ENCODE measurements around the gene PDE8B.
A peak's percentile ranks its signal among the peaks of the same experiment; 100 is the strongest.

PDE8B gene

DNA sequence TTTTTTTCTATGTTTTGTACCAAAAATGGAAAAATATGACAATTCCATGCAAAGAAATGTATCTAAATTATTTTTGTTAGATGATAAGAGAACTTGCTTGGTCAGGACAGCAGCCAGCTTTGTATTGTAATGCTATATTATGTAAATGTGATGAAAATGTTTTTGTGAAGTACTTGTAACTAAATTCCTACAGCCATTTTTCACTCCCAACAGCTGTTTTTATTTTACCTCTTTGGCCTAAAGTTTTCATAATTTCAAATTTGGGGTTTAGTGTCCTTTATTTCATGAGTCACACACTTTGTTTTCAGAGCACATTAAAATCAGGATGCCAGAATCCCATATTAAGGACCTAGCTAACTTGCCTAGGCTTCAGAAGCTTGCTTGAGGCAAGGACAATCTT is 217.5 kb downstream of the PDE8B start:
- no peak overlapping the region for H3K4me3 ChIP-seq (ENCODE audit: low read depth, low read length)
- TF ChIP-seq, protein P1, sequence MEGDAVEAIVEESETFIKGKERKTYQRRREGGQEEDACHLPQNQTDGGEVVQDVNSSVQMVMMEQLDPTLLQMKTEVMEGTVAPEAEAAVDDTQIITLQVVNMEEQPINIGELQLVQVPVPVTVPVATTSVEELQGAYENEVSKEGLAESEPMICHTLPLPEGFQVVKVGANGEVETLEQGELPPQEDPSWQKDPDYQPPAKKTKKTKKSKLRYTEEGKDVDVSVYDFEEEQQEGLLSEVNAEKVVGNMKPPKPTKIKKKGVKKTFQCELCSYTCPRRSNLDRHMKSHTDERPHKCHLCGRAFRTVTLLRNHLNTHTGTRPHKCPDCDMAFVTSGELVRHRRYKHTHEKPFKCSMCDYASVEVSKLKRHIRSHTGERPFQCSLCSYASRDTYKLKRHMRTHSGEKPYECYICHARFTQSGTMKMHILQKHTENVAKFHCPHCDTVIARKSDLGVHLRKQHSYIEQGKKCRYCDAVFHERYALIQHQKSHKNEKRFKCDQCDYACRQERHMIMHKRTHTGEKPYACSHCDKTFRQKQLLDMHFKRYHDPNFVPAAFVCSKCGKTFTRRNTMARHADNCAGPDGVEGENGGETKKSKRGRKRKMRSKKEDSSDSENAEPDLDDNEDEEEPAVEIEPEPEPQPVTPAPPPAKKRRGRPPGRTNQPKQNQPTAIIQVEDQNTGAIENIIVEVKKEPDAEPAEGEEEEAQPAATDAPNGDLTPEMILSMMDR (IDR thresholded peaks at IDR 0.05; ENCODE audit: control insufficient read depth, extremely low read depth, insufficient read depth): no peak

DNA sequence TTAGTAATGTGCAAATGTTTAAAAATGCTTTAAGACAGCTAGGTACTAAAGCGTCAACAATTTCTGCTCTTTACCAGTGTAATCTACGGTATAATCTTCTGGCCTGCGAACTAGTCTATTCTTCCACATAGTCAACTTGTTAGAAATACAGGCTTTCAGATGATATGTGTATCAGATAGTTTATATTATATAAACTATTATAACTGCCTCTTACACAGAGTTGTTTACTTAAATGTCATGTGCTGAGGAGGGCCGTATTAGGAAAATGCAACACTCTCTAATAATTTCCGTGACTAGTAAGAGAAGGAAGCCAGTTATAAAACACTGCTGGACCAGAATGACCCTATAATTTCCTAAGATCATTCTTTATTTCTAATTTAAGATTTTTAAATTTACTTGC is 218.0 kb downstream of the PDE8B start:
- TF ChIP-seq, protein P1 (IDR thresholded peaks at IDR 0.05; ENCODE audit: control insufficient read depth, extremely low read depth, insufficient read depth): no peak
- no peak overlapping the region for H3K4me3 ChIP-seq (ENCODE audit: low read depth, low read length)
- DNase-seq (ENCODE audit: low read depth): no peak

More for the DNA sequence above, 217.5 kb downstream of the PDE8B start:
- DNase-seq (ENCODE audit: low read depth): no peak

DNA sequence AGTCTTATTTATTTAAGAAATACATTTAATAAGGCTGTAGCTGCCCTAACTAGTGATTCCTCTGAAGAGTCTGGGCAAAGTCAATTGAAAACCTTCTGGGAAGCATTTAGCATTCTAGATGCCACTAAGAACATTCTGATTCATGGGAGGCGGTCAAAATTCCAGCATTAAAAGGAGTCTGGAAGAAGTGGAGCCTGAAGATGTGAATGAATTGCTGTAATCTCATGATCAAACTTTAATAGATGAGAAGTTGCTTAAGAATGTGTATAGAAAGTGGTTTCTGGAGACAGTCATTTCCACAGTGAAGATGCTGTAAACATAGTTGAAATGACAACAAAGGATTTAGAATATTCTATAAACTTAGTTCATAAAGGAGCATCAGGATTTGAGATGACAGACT is 220.2 kb downstream of the PDE8B start:
- H3K4me3 ChIP-seq (ENCODE audit: low read depth, low read length): no peak overlapping the region
- TF ChIP-seq, protein P1 (IDR thresholded peaks at IDR 0.05; ENCODE audit: control insufficient read depth, extremely low read depth, insufficient read depth): no peak
- no peak for DNase-seq (ENCODE audit: low read depth)

DNA sequence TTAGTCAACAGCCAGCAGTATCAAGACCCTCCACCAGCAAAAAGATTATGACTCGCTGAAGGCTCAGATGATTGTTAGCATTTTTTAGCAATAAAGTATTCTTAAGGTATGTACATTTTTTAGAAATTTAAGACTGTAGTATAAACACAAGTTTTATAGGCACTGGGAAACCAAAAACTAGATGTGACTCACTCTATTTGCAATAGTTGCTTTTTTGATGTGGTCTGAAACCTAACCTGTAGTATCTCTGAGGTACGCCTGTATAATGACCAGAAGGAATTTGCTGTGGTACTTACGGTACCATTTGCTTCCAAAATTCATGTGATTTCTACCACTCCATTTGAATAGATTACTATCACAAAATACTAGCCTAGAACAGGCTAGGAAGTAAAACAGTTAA is 220.8 kb downstream of the PDE8B start:
- DNase-seq (ENCODE audit: low read depth): no peak
- no peak overlapping the region for H3K4me3 ChIP-seq (ENCODE audit: low read depth, low read length)
- TF ChIP-seq, protein P1 (IDR thresholded peaks at IDR 0.05; ENCODE audit: control insufficient read depth, extremely low read depth, insufficient read depth): no peak

DNA sequence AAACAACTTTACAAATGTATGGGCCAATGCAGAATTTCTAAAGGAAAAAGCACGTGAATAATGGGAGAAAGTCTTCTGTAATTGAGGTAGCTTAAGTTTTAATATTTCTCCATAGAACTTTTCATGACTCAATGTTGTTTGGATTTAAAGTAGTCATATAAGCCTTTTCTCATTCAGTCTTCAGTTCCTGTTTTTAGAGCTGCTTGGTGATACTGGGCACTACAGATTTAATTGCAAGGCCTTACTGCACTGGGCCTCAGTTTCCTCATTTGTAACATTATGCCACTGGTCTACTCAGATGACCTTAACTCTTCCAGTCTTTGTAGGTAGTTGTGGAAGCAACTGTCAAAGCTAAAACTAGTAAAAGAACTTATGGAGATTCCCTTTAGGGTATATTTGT is 221.2 kb downstream of the PDE8B start:
- DNase-seq (ENCODE audit: low read depth): no peak
- no peak overlapping the region for H3K4me3 ChIP-seq (ENCODE audit: low read depth, low read length)
- TF ChIP-seq, protein P1 (IDR thresholded peaks at IDR 0.05; ENCODE audit: control insufficient read depth, extremely low read depth, insufficient read depth): no peak

DNA sequence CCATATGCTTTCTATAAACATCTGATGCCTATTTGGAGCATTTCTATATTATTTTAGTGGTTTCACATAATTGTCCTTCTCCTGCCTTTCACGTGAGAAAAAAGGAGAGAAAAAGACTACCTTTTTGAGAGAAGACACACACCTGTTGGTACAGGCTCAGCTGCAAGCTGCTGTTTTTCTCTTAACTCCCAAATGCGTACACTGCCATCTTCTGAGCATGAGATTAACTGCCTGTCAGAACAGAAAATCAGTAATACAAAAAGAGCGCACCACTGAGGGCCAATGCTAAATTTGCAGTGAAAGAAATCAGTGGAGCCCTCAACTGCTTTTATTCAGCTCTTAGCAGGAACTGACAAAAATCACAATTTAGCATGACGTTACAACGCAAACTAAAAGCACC is 226.7 kb downstream of the PDE8B start:
- DNase-seq (ENCODE audit: low read depth): peak; percentile 35
- TF ChIP-seq, protein P1 (IDR thresholded peaks at IDR 0.05; ENCODE audit: control insufficient read depth, extremely low read depth, insufficient read depth): peak; percentile 89

DNA sequence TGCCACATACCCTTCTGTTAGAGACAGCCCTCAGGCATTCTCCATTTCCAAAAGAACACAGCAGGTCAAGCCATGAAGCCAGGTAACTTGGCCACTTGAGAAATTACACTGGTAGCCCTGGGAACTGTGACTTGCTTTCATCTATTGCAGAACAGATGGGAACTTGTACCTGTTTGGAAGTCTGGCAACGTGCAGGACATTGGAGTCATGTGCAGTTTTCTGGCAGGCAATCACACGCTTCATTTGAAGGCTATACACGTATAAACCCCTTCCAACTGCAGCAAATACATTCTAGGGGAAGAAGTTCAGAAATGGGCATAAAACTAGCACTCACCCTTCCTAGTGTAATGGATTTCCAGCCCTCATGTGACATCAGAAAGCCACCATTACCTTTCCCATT is 227.6 kb downstream of the PDE8B start:
- H3K4me3 ChIP-seq (ENCODE audit: low read depth, low read length): no peak overlapping the region
- TF ChIP-seq, protein P1 (IDR thresholded peaks at IDR 0.05; ENCODE audit: control insufficient read depth, extremely low read depth, insufficient read depth): no peak
- DNase-seq (ENCODE audit: low read depth): no peak

More for the DNA sequence above, 226.7 kb downstream of the PDE8B start:
- no peak overlapping the region for H3K4me3 ChIP-seq (ENCODE audit: low read depth, low read length)

Data from LNCaP clone FGC (cell line).